ENCODE data around the gene FAM171A1. TPM values are rescaled to one million over a fixed set of nuclear protein-coding genes. Genes with fewer than 3 reads are reported as not detected.
"Not testable (repeated sequence)": the region's sequence is repeated elsewhere in the genome, so short reads cannot be mapped to it uniquely, and the experiment has no call there.

Gene FAM171A1
- polyA plus RNA-seq (2012; ENCODE audit: low read depth, missing spikeins) = 5.3 TPM

DNA sequence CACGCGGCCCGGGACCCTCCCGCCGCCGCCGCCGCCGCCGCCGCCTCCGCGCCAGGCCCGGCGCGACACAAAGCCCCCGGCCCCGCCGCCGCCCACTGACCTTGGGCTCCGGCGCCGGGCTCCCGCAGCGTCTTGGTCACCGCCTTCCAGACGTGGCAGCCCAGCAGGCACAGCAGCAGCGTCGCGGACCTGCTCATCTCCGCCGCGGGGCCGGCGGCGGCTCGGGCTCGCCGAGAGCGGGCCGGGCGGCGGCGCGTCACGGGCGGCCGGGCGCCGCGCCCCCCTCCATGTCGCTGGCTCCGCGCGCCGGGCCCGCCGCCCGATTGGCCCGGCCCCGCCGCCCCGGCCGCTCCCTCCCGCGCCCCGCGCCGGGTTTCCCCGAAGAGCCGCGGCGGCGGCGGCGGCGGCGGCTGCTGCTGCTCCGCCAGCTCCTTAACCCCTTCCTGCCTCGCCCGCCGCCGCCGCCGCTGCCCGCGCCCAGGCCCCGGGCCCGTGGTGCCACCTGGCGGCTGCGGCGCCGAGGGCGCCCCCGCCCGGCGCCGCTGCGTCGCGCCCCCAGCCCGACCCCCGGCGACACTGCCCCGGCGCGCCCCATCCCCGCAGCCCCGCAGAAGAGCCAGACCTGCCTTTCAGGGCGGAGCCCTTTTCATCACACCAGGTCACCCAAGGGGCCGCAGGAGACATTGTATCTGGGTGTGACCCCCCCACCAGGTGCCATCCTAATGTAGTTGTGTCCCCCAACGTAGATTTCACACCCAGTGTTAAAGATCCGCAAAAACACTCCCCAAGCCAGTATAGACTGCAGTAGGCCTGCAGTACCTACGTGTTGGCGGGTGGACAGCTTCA is at the start of gene FAM171A1:
TSS of gene FAM171A1 (minus strand) at position 434 of the 846 bp plus-strand sequence. CDS start at position 197, 237 bp downstream.
- DNase-seq (ENCODE audit: insufficient read length, low spot score) (peak; percentile 50), FAIRE-seq (no peak)

DNA sequence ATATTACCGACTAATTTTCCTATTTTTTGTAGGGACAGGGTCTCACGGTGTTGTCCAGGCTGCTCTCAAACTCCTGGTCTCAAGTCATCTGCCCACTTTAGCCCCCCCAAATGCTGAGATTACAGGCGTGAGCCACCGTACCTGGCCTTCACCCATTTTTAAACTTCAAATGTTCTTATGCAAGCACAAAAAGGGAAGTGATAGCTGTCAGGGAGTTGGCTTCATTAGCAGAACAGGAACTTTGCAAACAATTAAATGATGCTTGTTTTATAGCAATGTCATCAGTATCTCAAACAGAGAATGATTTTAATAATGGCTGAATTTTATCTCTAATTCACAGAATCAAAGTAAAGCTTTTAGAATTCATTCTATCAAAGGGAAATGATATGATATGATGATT is 49.8 kb upstream of the FAM171A1 start:
- FAIRE-seq = no peak
- DNase-seq (ENCODE audit: insufficient read length, low spot score) = no peak
- TF ChIP-seq SPI1 (IDR thresholded peaks at IDR 0.05; ENCODE audit: low read depth, low read length) (peak; percentile 62), POU2F2 (IDR thresholded peaks at IDR 0.05; ENCODE audit: low read depth, low read length) (no peak)

More for the DNA sequence above, at the start of gene FAM171A1:
- TF ChIP-seq POLR2AphosphoS5 (IDR thresholded peaks at IDR 0.05; ENCODE audit: low read depth, low read length) = no peak
- TF ChIP-seq PAX5 (IDR thresholded peaks at IDR 0.05; ENCODE audit: insufficient read depth, low read length, severe bottlenecking) = no peak
- TF ChIP-seq SPI1 (IDR thresholded peaks at IDR 0.05; ENCODE audit: low read depth, low read length) = no peak
- no peak for TF ChIP-seq POU2F2 (IDR thresholded peaks at IDR 0.05; ENCODE audit: low read depth, low read length)
- no peak for TF ChIP-seq TAF1 (IDR thresholded peaks at IDR 0.05; ENCODE audit: low read depth, low read length)
- TF ChIP-seq POLR2A (IDR thresholded peaks at IDR 0.05; ENCODE audit: low read depth, low read length) = no peak

DNA sequence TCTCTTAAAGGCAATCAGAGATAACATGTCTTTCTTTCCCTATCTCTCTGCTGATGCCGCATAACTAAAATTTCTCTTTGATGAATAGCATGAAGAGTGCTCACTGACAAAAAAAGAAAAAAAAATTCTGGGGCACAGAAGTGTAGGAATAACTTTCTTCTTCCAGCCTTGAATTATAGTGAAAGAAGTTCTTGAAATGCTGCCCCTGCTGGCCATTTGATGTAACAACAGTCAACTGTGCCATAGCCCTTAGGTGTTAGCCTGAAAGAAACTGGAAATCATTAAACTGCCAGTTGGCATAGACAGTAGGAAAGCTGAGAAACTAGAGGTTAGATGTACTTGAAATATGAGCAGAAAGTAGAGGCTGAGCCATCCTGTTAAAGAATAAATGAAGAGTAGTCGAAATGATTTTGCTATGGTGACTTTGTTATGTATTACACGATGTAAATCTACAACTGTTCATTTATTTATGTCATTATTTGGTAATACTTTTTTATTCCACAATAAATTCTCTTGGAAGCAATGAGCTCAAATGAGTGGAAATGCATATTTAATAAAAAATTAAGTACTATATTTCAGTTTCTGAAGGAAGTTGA is 48.3 kb upstream of the FAM171A1 start:
- TF ChIP-seq POU2F2 (IDR thresholded peaks at IDR 0.05; ENCODE audit: low read depth, low read length) (no peak), POLR2AphosphoS5 (IDR thresholded peaks at IDR 0.05; ENCODE audit: low read depth, low read length) (no peak), POLR2A (IDR thresholded peaks at IDR 0.05; ENCODE audit: low read depth, low read length) (no peak), TAF1 (IDR thresholded peaks at IDR 0.05; ENCODE audit: low read depth, low read length) (no peak), SPI1 (IDR thresholded peaks at IDR 0.05; ENCODE audit: low read depth, low read length) (no peak), PAX5 (IDR thresholded peaks at IDR 0.05; ENCODE audit: insufficient read depth, low read length, severe bottlenecking) (no peak)
- no peak for DNase-seq (ENCODE audit: insufficient read length, low spot score)
- peak; percentile 67 for FAIRE-seq

DNA sequence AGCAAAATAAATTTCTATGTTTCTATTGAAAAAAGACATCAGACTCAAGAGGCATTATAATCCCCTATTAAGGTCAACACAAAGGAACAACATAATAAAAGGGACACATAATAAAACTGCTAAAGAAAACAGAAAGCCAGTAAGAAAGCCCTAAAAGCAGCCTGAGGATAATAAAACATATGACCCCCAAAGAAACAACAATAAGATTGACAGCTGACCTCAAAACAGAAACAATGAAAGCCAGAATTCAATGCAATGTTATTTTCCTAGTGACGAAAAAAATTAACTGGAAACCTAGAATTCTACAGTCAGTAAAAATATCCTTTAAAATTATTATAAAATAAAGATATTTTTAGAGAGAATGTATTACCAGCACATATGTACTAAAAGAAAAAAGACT is 44.9 kb upstream of the FAM171A1 start:
- no peak for FAIRE-seq
- TF ChIP-seq SPI1 (IDR thresholded peaks at IDR 0.05; ENCODE audit: low read depth, low read length) (no peak), POLR2AphosphoS5 (IDR thresholded peaks at IDR 0.05; ENCODE audit: low read depth, low read length) (no peak), POLR2A (IDR thresholded peaks at IDR 0.05; ENCODE audit: low read depth, low read length) (no peak), POU2F2 (IDR thresholded peaks at IDR 0.05; ENCODE audit: low read depth, low read length) (no peak), TAF1 (IDR thresholded peaks at IDR 0.05; ENCODE audit: low read depth, low read length) (no peak), PAX5 (IDR thresholded peaks at IDR 0.05; ENCODE audit: insufficient read depth, low read length, severe bottlenecking) (no peak)
- no peak for DNase-seq (ENCODE audit: insufficient read length, low spot score)

DNA sequence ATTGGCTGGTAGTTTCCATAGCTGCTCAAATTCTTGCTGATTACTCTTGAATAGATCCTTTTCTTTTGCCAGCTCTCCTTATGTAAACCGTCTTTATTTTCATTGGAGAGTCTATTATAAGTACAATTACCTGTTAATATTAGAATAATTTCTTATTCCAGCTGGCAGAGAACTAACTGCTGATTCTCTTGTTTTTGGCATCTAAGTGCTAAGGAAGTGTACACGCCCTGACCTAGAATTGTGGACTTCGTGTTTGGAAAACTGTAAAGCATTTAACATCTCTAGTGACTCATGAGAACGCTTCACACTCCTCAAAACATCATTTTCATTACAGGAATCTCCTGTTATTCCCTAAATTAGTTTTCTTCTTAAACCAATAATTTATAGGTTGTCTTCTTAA is 39.9 kb upstream of the FAM171A1 start:
- no peak for TF ChIP-seq POLR2A (IDR thresholded peaks at IDR 0.05; ENCODE audit: low read depth, low read length)
- TF ChIP-seq PAX5 (IDR thresholded peaks at IDR 0.05; ENCODE audit: insufficient read depth, low read length, severe bottlenecking) = no peak
- no peak for TF ChIP-seq TAF1 (IDR thresholded peaks at IDR 0.05; ENCODE audit: low read depth, low read length)
- no peak for TF ChIP-seq POLR2AphosphoS5 (IDR thresholded peaks at IDR 0.05; ENCODE audit: low read depth, low read length)
- no peak for TF ChIP-seq POU2F2 (IDR thresholded peaks at IDR 0.05; ENCODE audit: low read depth, low read length)
- no peak for TF ChIP-seq SPI1 (IDR thresholded peaks at IDR 0.05; ENCODE audit: low read depth, low read length)
- no peak for FAIRE-seq
- no peak for DNase-seq (ENCODE audit: insufficient read length, low spot score)

DNA sequence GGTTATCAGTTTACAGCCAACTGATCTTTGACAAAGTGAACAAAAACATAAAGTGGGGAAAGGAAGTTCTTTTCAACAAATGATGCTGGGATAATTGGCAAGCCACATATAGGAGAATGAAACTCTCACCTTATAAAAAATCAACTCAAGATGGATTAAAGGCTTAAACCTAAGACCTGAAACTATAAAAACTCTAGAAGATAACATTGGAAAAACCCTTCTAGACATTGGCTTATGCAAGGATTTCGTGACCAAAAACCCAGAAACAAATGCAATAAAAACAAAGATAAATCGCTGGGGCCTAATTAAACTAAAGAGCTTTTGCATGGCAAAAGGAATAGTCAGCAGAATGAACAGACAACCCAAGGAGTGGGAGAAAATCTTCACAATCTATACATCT is 38.3 kb upstream of the FAM171A1 start:
- not testable (repeated sequence) for DNase-seq (ENCODE audit: insufficient read length, low spot score); FAIRE-seq

DNA sequence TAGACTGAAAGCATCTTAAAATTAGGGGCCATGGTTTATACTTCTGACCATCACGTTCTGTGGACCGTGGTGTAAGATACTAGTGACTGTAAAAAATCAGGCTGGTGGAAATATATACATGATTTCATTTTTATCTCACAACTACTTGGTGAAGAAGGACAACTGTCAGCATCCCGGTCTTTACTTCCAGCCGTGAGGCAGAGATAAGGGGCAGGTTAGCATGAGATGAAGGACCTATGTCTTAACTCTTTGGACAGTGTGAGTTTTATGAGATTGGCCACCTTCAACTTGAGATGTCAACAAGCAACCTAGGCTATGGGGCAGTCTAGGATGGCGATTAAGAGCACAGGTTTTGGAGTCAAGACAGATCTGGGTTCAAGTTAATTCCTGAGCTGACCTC is 37.5 kb upstream of the FAM171A1 start:
- TF ChIP-seq SPI1 (IDR thresholded peaks at IDR 0.05; ENCODE audit: low read depth, low read length) (no peak), POU2F2 (IDR thresholded peaks at IDR 0.05; ENCODE audit: low read depth, low read length) (no peak), TAF1 (IDR thresholded peaks at IDR 0.05; ENCODE audit: low read depth, low read length) (no peak), POLR2A (IDR thresholded peaks at IDR 0.05; ENCODE audit: low read depth, low read length) (no peak), POLR2AphosphoS5 (IDR thresholded peaks at IDR 0.05; ENCODE audit: low read depth, low read length) (no peak), PAX5 (IDR thresholded peaks at IDR 0.05; ENCODE audit: insufficient read depth, low read length, severe bottlenecking) (no peak)
- DNase-seq (ENCODE audit: insufficient read length, low spot score) = no peak
- no peak for FAIRE-seq

DNA sequence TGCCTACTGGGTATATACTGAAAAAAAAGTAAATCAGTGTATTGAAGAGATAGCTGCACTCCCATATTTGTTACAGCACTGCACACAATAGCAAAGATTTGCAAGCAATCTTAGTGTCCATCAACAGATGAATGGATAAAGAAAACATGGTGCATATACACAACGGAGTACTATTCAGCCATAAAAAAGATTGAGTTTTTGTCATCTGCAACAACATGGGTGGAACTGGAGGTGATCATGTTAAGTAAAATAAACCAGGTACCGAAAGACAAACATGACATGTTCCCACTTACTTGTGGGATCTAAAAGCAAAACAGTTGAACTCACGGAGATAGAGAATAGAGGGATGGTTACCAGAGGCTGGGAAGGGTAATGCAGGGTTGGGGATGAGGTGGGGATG is 34.2 kb upstream of the FAM171A1 start:
- DNase-seq (ENCODE audit: insufficient read length, low spot score) = no peak
- no peak for FAIRE-seq
- TF ChIP-seq POU2F2 (IDR thresholded peaks at IDR 0.05; ENCODE audit: low read depth, low read length) (no peak), TAF1 (IDR thresholded peaks at IDR 0.05; ENCODE audit: low read depth, low read length) (no peak), SPI1 (IDR thresholded peaks at IDR 0.05; ENCODE audit: low read depth, low read length) (no peak), POLR2AphosphoS5 (IDR thresholded peaks at IDR 0.05; ENCODE audit: low read depth, low read length) (no peak), PAX5 (IDR thresholded peaks at IDR 0.05; ENCODE audit: insufficient read depth, low read length, severe bottlenecking) (no peak), POLR2A (IDR thresholded peaks at IDR 0.05; ENCODE audit: low read depth, low read length) (no peak)

DNA sequence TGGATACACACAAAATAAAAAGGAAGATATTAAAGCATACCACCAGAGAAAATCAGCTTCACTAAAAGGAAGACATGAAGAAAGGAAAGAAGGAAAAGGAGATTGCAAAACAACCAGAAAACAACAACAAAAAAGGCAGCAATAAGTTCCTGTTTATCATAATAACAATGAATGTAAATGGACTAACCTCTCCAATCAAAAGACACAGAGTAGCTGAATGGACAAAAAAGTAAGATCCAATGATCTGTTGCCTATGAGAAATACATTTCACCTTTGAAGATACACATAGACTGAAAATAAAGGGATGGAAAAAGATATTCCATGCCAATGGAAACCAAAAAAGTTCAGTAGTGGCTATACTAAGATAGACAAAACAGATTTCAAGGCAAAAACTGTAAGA is 30.3 kb upstream of the FAM171A1 start:
- TF ChIP-seq POU2F2 (IDR thresholded peaks at IDR 0.05; ENCODE audit: low read depth, low read length) (no peak), TAF1 (IDR thresholded peaks at IDR 0.05; ENCODE audit: low read depth, low read length) (no peak), POLR2A (IDR thresholded peaks at IDR 0.05; ENCODE audit: low read depth, low read length) (no peak), POLR2AphosphoS5 (IDR thresholded peaks at IDR 0.05; ENCODE audit: low read depth, low read length) (no peak), SPI1 (IDR thresholded peaks at IDR 0.05; ENCODE audit: low read depth, low read length) (no peak), PAX5 (IDR thresholded peaks at IDR 0.05; ENCODE audit: insufficient read depth, low read length, severe bottlenecking) (no peak)
- no peak for DNase-seq (ENCODE audit: insufficient read length, low spot score)
- FAIRE-seq = no peak

DNA sequence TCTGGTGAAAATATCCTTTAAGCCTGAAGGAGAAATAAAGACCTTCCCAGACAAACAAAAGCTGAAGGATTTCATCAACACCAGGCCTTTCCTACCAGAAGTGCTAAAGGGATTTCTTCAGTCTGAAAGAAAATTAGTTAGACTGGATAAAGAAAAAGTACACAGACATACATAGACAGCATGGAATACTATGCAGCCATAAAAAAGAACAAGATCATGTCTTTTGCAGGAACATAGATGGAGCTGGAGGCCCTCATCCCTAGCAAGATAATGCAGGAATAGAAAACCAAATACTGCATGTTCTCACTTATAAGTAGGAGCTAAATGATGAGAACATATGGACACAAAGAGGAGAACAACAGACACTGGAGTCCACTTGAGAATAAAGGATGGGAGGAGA is 29.4 kb upstream of the FAM171A1 start:
- FAIRE-seq; DNase-seq (ENCODE audit: insufficient read length, low spot score): not testable (repeated sequence)

All from GM12891 (cell line).